Neural progenitor cell (in vitro differentiated cells): ENCODE measurements around the gene SYNPR. TPM values are rescaled to one million over a fixed set of nuclear protein-coding genes. Genes with fewer than 3 reads are reported as not detected.

Experiments used
- DNase-seq: peaks from one replicate; pipeline ENCODE4 v3.0.0-alpha.2; 2016; ENCODE audit warnings: low spot score
- H2AFZ ChIP-seq: fragments of 200-600 bp; sonication (generic); replicated peaks from 2 replicates; pipeline ENCODE4 v1.6.1; 2016; ENCODE audit warnings: antibody characterized with exemption
- H3F3A ChIP-seq: fragments of 200-600 bp; sonication (generic); 2 replicates; pipeline ENCODE4 v1.6.1; 2016; ENCODE audit warnings: antibody characterized with exemption, low read depth
- H3K27ac ChIP-seq: fragments of 200-600 bp; sonication (generic); 2 replicates; pipeline ENCODE4 v1.5.1; 2016; ENCODE audit warnings: mild to moderate bottlenecking
- H3K27me3 ChIP-seq: fragments of 200-600 bp; sonication (generic); 2 replicates; pipeline ENCODE4 v1.6.1; 2016; ENCODE audit warnings: mild to moderate bottlenecking, moderate library complexity
- H3K36me3 ChIP-seq: fragments of 200-600 bp; sonication (generic); 2 replicates; pipeline ENCODE4 v1.5.1; 2016
- H3K4me1 ChIP-seq: fragments of 200-600 bp; sonication (generic); 2 replicates; pipeline ENCODE4 v1.6.1; 2016; ENCODE audit warnings: mixed run types
- H3K4me2 ChIP-seq: fragments of 200-600 bp; sonication (generic); 2 replicates; pipeline ENCODE4 v1.6.1; 2016
- H3K4me3 ChIP-seq: fragments of 200-600 bp; sonication (generic); 2 replicates; pipeline ENCODE4 v1.5.1; 2016
- H3K79me2 ChIP-seq: fragments of 200-600 bp; sonication (generic); 2 replicates; pipeline ENCODE4 v1.6.1; 2016; ENCODE audit warnings: low read depth
- H3K9ac ChIP-seq: fragments of 200-600 bp; sonication (generic); 2 replicates; pipeline ENCODE4 v1.6.1; 2016
- H3K9me3 ChIP-seq: fragments of 200-600 bp; sonication (generic); 2 replicates; pipeline ENCODE4 v1.5.1; 2016; ENCODE audit warnings: low read depth
- H4K20me1 ChIP-seq: fragments of 200-600 bp; sonication (generic); 2 replicates; pipeline ENCODE4 v1.6.1; 2016; ENCODE audit warnings: low read depth
- H3K27ac Mint-ChIP-seq: 3 replicates; pipeline ENCODE4 v1.8.0; 2021; ENCODE audit warnings: mixed read lengths
- H3K27me3 Mint-ChIP-seq: 2 replicates; pipeline ENCODE4 v1.8.0; 2022; ENCODE audit warnings: low read depth, mild to moderate bottlenecking, inconsistent platforms, moderate library complexity, mixed read lengths; ENCODE audit not compliant: insufficient read depth
- H3K36me3 Mint-ChIP-seq: 3 replicates; pipeline ENCODE4 v1.8.0; 2021; ENCODE audit warnings: mixed read lengths
- H3K4me1 Mint-ChIP-seq: 3 replicates; pipeline ENCODE4 v1.8.0; 2021; ENCODE audit warnings: mixed read lengths
- H3K4me3 Mint-ChIP-seq: 3 replicates; pipeline ENCODE4 v1.8.0; 2021; ENCODE audit warnings: mild to moderate bottlenecking, moderate library complexity, mixed read lengths
- H3K9me3 Mint-ChIP-seq: 3 replicates; pipeline ENCODE4 v1.8.0; 2020; ENCODE audit warnings: mixed read lengths
- EZH2 ChIP-seq: fragments of 200-600 bp; sonication (generic); IDR thresholded peaks from 2 replicates; pipeline ENCODE4 v1.6.1; 2017; ENCODE audit warnings: antibody characterized with exemption, mild to moderate bottlenecking, moderate library complexity
- EZH2phosphoT487 ChIP-seq: fragments of 200-600 bp; sonication (generic); IDR thresholded peaks from 2 replicates; pipeline ENCODE4 v1.6.1; 2017; ENCODE audit warnings: antibody characterized with exemption
- total RNA-seq: library from RNA; depleted of rRNA; stranded (reverse); fragments of >200 nt; gene quantifications from 2 replicates; pipeline ENCODE4 v1.2.3, GENCODE V29; 2015; ENCODE audit warnings: low replicate concordance
- TF ChIP-seq, protein P1 (sequence below): fragments of 200-600 bp; sonication (generic); IDR thresholded peaks from 2 replicates; pipeline ENCODE4 v1.5.1; 2017; ENCODE audit warnings: antibody characterized with exemption, mild to moderate bottlenecking

SYNPR gene
- total RNA-seq, 1 donor from 2014 or later, result 0.30 TPM

- H3F3A ChIP-seq, result no peaks in the 10 kb centered on the region
- H3K36me3 ChIP-seq, result no peaks in the 10 kb centered on the region
- no peak overlapping the region for H3K9ac ChIP-seq
- Mint-ChIP-seq H3K9me3 (no peaks in the 10 kb centered on the region), H3K4me1 (peaks cover 5% of the 10 kb centered on the region), H3K27ac (no peak overlapping the region), H3K27me3 (peaks cover 5% of the 10 kb centered on the region), H3K4me3 (no peak overlapping the region), H3K36me3 (no peaks in the 10 kb centered on the region)
- no peaks in the 10 kb centered on the region for H3K4me1 ChIP-seq
- H3K79me2 ChIP-seq, result no peaks in the 10 kb centered on the region
- H4K20me1 ChIP-seq, result no peaks in the 10 kb centered on the region
- no peak overlapping the region for H3K27ac ChIP-seq
- H2AFZ ChIP-seq, result no peak overlapping the region
- TF ChIP-seq, protein P1, sequence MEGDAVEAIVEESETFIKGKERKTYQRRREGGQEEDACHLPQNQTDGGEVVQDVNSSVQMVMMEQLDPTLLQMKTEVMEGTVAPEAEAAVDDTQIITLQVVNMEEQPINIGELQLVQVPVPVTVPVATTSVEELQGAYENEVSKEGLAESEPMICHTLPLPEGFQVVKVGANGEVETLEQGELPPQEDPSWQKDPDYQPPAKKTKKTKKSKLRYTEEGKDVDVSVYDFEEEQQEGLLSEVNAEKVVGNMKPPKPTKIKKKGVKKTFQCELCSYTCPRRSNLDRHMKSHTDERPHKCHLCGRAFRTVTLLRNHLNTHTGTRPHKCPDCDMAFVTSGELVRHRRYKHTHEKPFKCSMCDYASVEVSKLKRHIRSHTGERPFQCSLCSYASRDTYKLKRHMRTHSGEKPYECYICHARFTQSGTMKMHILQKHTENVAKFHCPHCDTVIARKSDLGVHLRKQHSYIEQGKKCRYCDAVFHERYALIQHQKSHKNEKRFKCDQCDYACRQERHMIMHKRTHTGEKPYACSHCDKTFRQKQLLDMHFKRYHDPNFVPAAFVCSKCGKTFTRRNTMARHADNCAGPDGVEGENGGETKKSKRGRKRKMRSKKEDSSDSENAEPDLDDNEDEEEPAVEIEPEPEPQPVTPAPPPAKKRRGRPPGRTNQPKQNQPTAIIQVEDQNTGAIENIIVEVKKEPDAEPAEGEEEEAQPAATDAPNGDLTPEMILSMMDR, result no peak
- TF ChIP-seq EZH2, result no peak
- no peak for TF ChIP-seq EZH2phosphoT487
- H3K4me3 ChIP-seq, result no peak overlapping the region
- no peaks in the 10 kb centered on the region for H3K27me3 ChIP-seq
- H3K4me2 ChIP-seq, result no peak overlapping the region
- no peaks in the 10 kb centered on the region for H3K9me3 ChIP-seq
- no peak for DNase-seq
Measured at GRCh38 chr3:63400246-63400860, 122.2 kb downstream of the SYNPR start.

DNA sequence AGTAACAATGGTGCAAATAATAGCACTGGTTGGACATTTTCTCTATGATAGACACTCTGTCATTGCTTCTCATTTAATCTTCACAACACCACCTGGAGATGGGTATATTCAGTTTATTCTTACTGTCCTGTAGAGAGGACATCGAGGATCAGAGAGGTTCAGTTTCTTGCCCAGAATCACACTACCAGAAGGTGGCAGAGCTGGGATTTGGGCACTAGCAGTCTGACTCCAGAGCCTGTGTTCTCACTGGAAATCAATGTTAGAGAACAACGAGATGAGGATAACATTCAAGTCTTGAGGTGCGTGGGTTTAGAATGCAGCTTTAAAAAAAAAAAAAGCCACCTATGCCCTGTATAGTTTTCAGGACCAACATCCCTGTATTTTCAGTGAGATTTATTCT is 127.8 kb downstream of the SYNPR start:
- TF ChIP-seq, protein P1, result no peak
- TF ChIP-seq EZH2phosphoT487 (no peak), EZH2 (no peak)
- no peak overlapping the region for H3K27ac Mint-ChIP-seq
- no peaks in the 10 kb centered on the region for H3K79me2 ChIP-seq
- no peak overlapping the region for H3K4me3 ChIP-seq
- H3K9ac ChIP-seq, result no peak overlapping the region
- H3K27me3 ChIP-seq, result no peaks in the 10 kb centered on the region
- H3K36me3 Mint-ChIP-seq, result no peaks in the 10 kb centered on the region
- no peaks in the 10 kb centered on the region for H3K9me3 ChIP-seq
- H3K4me3 Mint-ChIP-seq, result no peak overlapping the region
- H3K27me3 Mint-ChIP-seq, result peaks cover 9% of the 10 kb centered on the region
- H3K27ac ChIP-seq, result no peak overlapping the region
- H3K36me3 ChIP-seq, result no peaks in the 10 kb centered on the region
- H3F3A ChIP-seq, result no peaks in the 10 kb centered on the region
- H4K20me1 ChIP-seq, result no peaks in the 10 kb centered on the region
- no peak overlapping the region for H3K4me2 ChIP-seq
- no peaks in the 10 kb centered on the region for H3K4me1 Mint-ChIP-seq
- no peaks in the 10 kb centered on the region for H3K9me3 Mint-ChIP-seq
- H3K4me1 ChIP-seq, result no peaks in the 10 kb centered on the region
- no peak overlapping the region for H2AFZ ChIP-seq
- no peak for DNase-seq

DNA sequence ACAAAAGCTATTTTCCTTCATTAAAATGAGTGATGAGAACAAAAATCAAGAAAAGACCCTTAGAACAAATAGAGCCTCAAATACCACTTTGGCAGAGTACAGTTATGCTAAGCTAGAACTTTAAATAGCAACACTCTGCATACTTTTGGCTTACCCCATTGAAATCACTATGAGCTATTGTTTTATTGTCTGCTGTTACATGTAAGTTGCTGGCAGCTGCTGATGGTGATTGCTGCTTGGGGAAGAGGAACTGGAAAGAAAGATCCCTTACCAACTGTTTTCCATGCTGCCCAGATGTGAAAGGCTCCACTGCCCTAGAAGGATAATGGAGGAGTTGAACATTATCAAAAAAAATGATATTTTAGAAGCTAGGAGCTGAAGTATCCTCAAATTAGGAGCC is 135.4 kb downstream of the SYNPR start:
- H3K27me3 ChIP-seq, result no peaks in the 10 kb centered on the region
- DNase-seq, result no peak
- H3K4me1 ChIP-seq, result peaks cover 9% of the 10 kb centered on the region
- no peak overlapping the region for H3K27ac ChIP-seq
- TF ChIP-seq EZH2phosphoT487 (no peak), EZH2 (no peak)
- TF ChIP-seq, protein P1, result no peak
- no peaks in the 10 kb centered on the region for H3F3A ChIP-seq
- Mint-ChIP-seq H3K4me1 (peaks cover 2% of the 10 kb centered on the region), H3K9me3 (no peaks in the 10 kb centered on the region), H3K36me3 (no peaks in the 10 kb centered on the region), H3K27ac (no peak overlapping the region), H3K4me3 (no peak overlapping the region), H3K27me3 (peaks cover 4% of the 10 kb centered on the region)
- no peaks in the 10 kb centered on the region for H4K20me1 ChIP-seq
- no peaks in the 10 kb centered on the region for H3K9me3 ChIP-seq
- no peak overlapping the region for H3K4me3 ChIP-seq
- no peak overlapping the region for H2AFZ ChIP-seq
- no peaks in the 10 kb centered on the region for H3K36me3 ChIP-seq
- no peak overlapping the region for H3K4me2 ChIP-seq
- no peak overlapping the region for H3K9ac ChIP-seq
- H3K79me2 ChIP-seq, result no peaks in the 10 kb centered on the region
